Measurements from ENCODE around the gene PKP4.

DNA sequence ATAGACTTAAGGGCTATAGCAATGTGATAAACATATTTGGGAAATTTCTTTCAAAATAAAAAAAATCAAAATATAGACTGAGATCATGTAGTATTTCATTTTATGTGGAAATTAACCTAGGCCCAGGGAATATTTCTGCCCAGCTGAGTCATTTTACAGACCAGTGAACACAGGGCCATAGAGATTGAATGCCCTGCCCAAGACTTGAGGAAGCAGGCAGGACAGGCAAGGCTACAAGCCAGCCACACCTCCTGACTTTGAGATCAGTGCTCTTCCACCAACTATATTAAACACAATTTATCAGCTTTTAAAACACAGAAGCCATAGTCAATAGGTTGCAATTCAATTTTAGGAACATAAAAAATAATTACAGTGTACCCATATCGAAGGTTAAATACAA, 13.1 kb upstream of the PKP4 start:
- TF ChIP-seq, protein P1, sequence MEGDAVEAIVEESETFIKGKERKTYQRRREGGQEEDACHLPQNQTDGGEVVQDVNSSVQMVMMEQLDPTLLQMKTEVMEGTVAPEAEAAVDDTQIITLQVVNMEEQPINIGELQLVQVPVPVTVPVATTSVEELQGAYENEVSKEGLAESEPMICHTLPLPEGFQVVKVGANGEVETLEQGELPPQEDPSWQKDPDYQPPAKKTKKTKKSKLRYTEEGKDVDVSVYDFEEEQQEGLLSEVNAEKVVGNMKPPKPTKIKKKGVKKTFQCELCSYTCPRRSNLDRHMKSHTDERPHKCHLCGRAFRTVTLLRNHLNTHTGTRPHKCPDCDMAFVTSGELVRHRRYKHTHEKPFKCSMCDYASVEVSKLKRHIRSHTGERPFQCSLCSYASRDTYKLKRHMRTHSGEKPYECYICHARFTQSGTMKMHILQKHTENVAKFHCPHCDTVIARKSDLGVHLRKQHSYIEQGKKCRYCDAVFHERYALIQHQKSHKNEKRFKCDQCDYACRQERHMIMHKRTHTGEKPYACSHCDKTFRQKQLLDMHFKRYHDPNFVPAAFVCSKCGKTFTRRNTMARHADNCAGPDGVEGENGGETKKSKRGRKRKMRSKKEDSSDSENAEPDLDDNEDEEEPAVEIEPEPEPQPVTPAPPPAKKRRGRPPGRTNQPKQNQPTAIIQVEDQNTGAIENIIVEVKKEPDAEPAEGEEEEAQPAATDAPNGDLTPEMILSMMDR (IDR thresholded peaks at IDR 0.05): no peak
- no peak for TF ChIP-seq POLR2A (IDR thresholded peaks at IDR 0.05)
